DOHH2 (cell line): Measurements from ENCODE around the gene KSR1.
A peak's percentile ranks its signal among the peaks of the same experiment; 100 is the strongest.
"Not testable (repeated sequence)": the region's sequence is repeated elsewhere in the genome, so short reads cannot be mapped to it uniquely, and the experiment has no call there.

Experiments used
- H3F3A ChIP-seq: fragments of 200-600 bp; sonication (generic), shearing (Covaris generic); 2 replicates; pipeline ENCODE4 v1.6.0; 2016; ENCODE audit warnings: antibody characterized with exemption, mild to moderate bottlenecking; ENCODE audit not compliant: control insufficient read depth, insufficient read depth
- H3K27ac ChIP-seq: fragments of 200-600 bp; sonication (generic); 2 replicates; pipeline ENCODE4 v1.5.1; 2014; ENCODE audit warnings: low read depth, mild to moderate bottlenecking, low read length, moderate library complexity
- H3K27me3 ChIP-seq: fragments of 200-600 bp; sonication (generic); 2 replicates; pipeline ENCODE4 v1.6.1; 2014; ENCODE audit warnings: mild to moderate bottlenecking, low read length, mixed read lengths; ENCODE audit not compliant: control insufficient read depth
- H3K36me3 ChIP-seq: fragments of 200-600 bp; sonication (generic); 2 replicates; pipeline ENCODE4 v1.6.1; 2014; ENCODE audit warnings: mild to moderate bottlenecking, low read length, moderate library complexity, mixed read lengths; ENCODE audit not compliant: control insufficient read depth
- H3K4me1 ChIP-seq: fragments of 200-600 bp; sonication (generic); 2 replicates; pipeline ENCODE4 v1.6.1; 2014; ENCODE audit warnings: mild to moderate bottlenecking, low read length, mixed read lengths; ENCODE audit not compliant: control insufficient read depth
- H3K4me2 ChIP-seq: fragments of 200-600 bp; sonication (generic); 2 replicates; pipeline ENCODE4 v1.6.0; 2014; ENCODE audit warnings: mild to moderate bottlenecking, low read length, moderate library complexity
- H3K4me3 ChIP-seq: fragments of 200-600 bp; sonication (generic); 2 replicates; pipeline ENCODE4 v1.5.1; 2014; ENCODE audit warnings: mild to moderate bottlenecking, low read length, mixed read lengths
- H3K79me2 ChIP-seq: fragments of 200-600 bp; sonication (generic); 2 replicates; pipeline ENCODE4 v1.6.1; 2014; ENCODE audit warnings: mild to moderate bottlenecking, low read length, mixed read lengths; ENCODE audit not compliant: control insufficient read depth
- H3K9me2 ChIP-seq: fragments of 200-600 bp; sonication (generic); replicated peaks from 2 replicates; pipeline ENCODE4 v1.6.1; 2014; ENCODE audit warnings: mild to moderate bottlenecking, low read length, mixed read lengths; ENCODE audit not compliant: control insufficient read depth
- H3K9me3 ChIP-seq: fragments of 200-600 bp; sonication (generic); 2 replicates; pipeline ENCODE4 v1.6.1; 2014; ENCODE audit warnings: antibody characterized with exemption, low read length, mixed read lengths; ENCODE audit not compliant: control insufficient read depth, insufficient read depth
- H4K20me1 ChIP-seq: fragments of 200-600 bp; sonication (generic); 2 replicates; pipeline ENCODE4 v1.6.0; 2014; ENCODE audit warnings: low read depth, mild to moderate bottlenecking, antibody characterized with exemption, low read length, moderate library complexity; ENCODE audit not compliant: control insufficient read depth, insufficient read depth
- CTCF ChIP-seq: fragments of 200-600 bp; sonication (generic); IDR thresholded peaks from one replicate; pipeline ENCODE4 v1.5.1; 2014; ENCODE audit warnings: antibody characterized with exemption, mild to moderate bottlenecking, low read depth, low read length; ENCODE audit not compliant: poor library complexity, severe bottlenecking
- EZH2phosphoT487 ChIP-seq: fragments of 200-600 bp; sonication (generic); IDR thresholded peaks from 2 replicates; pipeline ENCODE4 v1.6.1; 2017; ENCODE audit warnings: borderline replicate concordance, mild to moderate bottlenecking, antibody characterized with exemption, low read length, moderate library complexity, mixed read lengths

The KSR1 gene

GRCh38 chr17:27651411-27652345, 195.4 kb downstream of the KSR1 start:
- H3K27ac ChIP-seq, result no peak overlapping the region

GRCh38 chr17:27653449-27653971, 197.3 kb downstream of the KSR1 start:
- H3K9me2 ChIP-seq, H3K4me2 ChIP-seq, H3K27ac ChIP-seq, H3F3A ChIP-seq, H3K27me3 ChIP-seq, H3K4me1 ChIP-seq, H3K79me2 ChIP-seq, H3K4me3 ChIP-seq, H3K9me3 ChIP-seq, H4K20me1 ChIP-seq, H3K36me3 ChIP-seq: not testable (repeated sequence)

More at GRCh38 chr17:27651411-27652345, 195.4 kb downstream of the KSR1 start:
- Histone ChIP-seq H3K9me2 (no peaks in the 10 kb centered on the region), H3K4me3 (no peak overlapping the region), H3K4me2 (no peak overlapping the region), H3K4me1 (peaks cover 4% of the 10 kb centered on the region), H3K79me2 (no peaks in the 10 kb centered on the region), H4K20me1 (no peaks in the 10 kb centered on the region), H3F3A (no peaks in the 10 kb centered on the region), H3K27me3 (no peaks in the 10 kb centered on the region), H3K9me3 (no peaks in the 10 kb centered on the region), H3K36me3 (no peaks in the 10 kb centered on the region)
- TF ChIP-seq CTCF (peak; percentile 82), EZH2phosphoT487 (no peak)

GRCh38 chr17:27654136-27654535, 197.9 kb downstream of the KSR1 start:
- Histone ChIP-seq H3K36me3 (no peaks in the 10 kb centered on the region), H3K79me2 (no peaks in the 10 kb centered on the region), H3K9me2 (no peaks in the 10 kb centered on the region), H3K4me2 (no peak overlapping the region), H3K9me3 (no peaks in the 10 kb centered on the region), H3F3A (no peaks in the 10 kb centered on the region), H3K27ac (no peak overlapping the region), H3K4me1 (peaks cover 4% of the 10 kb centered on the region), H3K27me3 (no peaks in the 10 kb centered on the region), H4K20me1 (no peaks in the 10 kb centered on the region), H3K4me3 (no peak overlapping the region)
- TF ChIP-seq EZH2phosphoT487 (no peak), CTCF (no peak)
